ENCODE measurements around the gene FAM210B. TPM values are rescaled to one million over a fixed set of nuclear protein-coding genes. Genes with fewer than 3 reads are reported as not detected.
"Not testable (repeated sequence)": the region's sequence is repeated elsewhere in the genome, so short reads cannot be mapped to it uniquely, and the experiment has no call there.

Gene FAM210B
- total RNA-seq, 2 donors from 2014 or later, result 35.2 to 37.3 TPM

DNA sequence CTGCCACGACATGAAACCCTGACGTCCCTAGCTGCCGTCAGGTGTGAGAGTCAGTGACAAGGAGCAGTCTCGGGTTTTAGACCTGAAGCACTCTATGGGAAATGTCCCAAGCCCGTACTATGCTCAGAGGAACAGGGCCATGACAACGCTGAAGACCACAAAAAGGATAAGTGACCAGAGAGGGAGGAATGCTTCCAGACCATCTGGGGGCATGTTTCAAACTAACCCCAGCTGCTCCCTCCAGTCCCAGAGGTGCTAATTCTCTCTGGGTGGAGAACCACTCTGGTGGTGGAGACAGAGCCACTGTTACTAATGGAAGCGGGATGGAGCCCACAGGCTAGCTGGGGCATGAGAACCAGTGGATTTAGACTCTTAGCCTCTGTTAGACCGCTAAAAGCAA, 24.6 kb downstream of the FAM210B start:
- no peak for DNase-seq (ENCODE audit: low spot score)
- Histone ChIP-seq H3K36me3 (no peaks in the 10 kb centered on the region), H3K9me3 (no peaks in the 10 kb centered on the region), H3K4me1 (ENCODE audit: control insufficient read depth in 1 of 2, low read depth in 2 of 2) (peaks cover 7 to 8% of the 10 kb centered on the region in 2 donors), H3K4me3 (no peak overlapping the region), H3K27ac (no peak overlapping the region), H3K27me3 (replicated peaks; ENCODE audit: insufficient read depth) (no peaks in the 10 kb centered on the region)
- no peak for ATAC-seq (ENCODE audit: insufficient number of reproducible peaks, low FRiP score, low read depth)
- TF ChIP-seq, protein P1, sequence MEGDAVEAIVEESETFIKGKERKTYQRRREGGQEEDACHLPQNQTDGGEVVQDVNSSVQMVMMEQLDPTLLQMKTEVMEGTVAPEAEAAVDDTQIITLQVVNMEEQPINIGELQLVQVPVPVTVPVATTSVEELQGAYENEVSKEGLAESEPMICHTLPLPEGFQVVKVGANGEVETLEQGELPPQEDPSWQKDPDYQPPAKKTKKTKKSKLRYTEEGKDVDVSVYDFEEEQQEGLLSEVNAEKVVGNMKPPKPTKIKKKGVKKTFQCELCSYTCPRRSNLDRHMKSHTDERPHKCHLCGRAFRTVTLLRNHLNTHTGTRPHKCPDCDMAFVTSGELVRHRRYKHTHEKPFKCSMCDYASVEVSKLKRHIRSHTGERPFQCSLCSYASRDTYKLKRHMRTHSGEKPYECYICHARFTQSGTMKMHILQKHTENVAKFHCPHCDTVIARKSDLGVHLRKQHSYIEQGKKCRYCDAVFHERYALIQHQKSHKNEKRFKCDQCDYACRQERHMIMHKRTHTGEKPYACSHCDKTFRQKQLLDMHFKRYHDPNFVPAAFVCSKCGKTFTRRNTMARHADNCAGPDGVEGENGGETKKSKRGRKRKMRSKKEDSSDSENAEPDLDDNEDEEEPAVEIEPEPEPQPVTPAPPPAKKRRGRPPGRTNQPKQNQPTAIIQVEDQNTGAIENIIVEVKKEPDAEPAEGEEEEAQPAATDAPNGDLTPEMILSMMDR (IDR thresholded peaks at IDR 0.05), result no peak

DNA sequence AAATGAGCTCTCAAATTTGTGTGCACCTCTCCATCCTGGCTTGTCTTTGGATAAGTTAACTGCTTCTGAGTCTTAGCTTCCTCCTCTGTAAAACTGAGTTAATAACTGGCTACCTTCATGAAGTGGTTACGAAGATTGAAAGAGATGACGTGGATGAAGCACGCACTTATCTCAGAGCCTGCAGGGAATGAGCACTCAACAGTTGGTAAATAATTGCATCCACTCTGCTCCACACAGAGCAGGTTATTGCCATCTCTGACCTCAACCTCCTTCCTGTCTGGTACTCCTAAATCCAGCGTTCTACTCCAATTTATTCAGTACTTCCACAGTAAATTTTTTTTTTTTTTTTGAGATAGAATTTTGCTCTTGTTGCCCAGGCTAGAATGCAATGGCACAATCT, 26.4 kb downstream of the FAM210B start:
- H3K36me3 ChIP-seq, result no peaks in the 10 kb centered on the region
- H3K4me3 ChIP-seq, result no peak overlapping the region
- no peaks in the 10 kb centered on the region for H3K9me3 ChIP-seq
- H3K27me3 ChIP-seq (replicated peaks; ENCODE audit: insufficient read depth), result no peaks in the 10 kb centered on the region
- TF ChIP-seq, protein P1 (IDR thresholded peaks at IDR 0.05), result no peak
- peaks cover 7% of the 10 kb centered on the region in 2 donors for H3K4me1 ChIP-seq (ENCODE audit: control insufficient read depth in 1 of 2, low read depth in 2 of 2)
- ATAC-seq (ENCODE audit: insufficient number of reproducible peaks, low FRiP score, low read depth) (no peak), DNase-seq (ENCODE audit: low spot score) (no peak)
- no peak overlapping the region for H3K27ac ChIP-seq

DNA sequence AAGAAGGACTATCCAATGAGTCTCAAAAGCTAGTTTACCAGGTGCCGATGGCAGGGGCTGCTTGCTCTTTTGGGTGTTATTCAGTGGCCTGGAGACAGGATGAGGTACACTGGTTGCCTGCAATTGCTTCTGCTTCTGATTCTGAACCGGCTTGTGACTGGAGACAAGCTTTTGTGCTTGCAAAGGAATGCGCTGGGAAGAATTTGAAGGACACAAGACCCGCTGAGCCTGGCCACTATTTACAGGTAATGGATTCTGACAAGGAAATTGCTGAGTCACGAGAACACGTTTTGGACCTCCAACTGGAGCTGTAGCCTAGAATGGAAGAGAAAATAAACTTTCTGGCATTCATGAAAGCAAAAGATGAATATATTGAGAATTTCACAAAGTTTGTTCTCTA, 27.4 kb downstream of the FAM210B start:
- Histone ChIP-seq H3K27me3 (replicated peaks; ENCODE audit: insufficient read depth) (no peaks in the 10 kb centered on the region), H3K36me3 (no peaks in the 10 kb centered on the region), H3K27ac (no peak overlapping the region), H3K9me3 (no peaks in the 10 kb centered on the region), H3K4me3 (no peak overlapping the region), H3K4me1 (ENCODE audit: control insufficient read depth in 1 of 2, low read depth in 2 of 2) (peaks cover 0 to 4% of the 10 kb centered on the region in 2 donors)
- ATAC-seq (ENCODE audit: insufficient number of reproducible peaks, low FRiP score, low read depth) (no peak), DNase-seq (ENCODE audit: low spot score) (no peak)
- TF ChIP-seq, protein P1 (IDR thresholded peaks at IDR 0.05), result no peak

DNA sequence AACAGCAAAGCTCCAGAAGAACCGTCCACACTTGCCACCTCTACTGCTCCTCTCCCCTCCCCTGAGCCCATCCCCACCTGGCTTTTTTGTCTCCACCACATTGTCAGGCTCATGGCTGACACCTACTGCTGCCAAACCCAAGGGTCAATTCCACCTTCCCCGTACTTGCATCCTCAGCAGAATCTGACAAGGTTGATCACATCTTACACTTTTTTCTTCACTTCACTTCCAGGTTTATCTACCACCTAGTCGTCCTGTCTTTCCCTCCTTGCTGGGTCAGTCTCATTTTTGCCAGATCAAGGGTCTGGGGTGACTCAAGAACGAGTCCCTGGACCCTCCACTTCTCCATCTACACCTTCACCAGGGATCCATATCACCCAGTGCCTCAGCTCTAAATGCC, 30.1 kb downstream of the FAM210B start:
- Histone ChIP-seq H3K36me3 (no peaks in the 10 kb centered on the region), H3K27ac (no peak overlapping the region), H3K4me3 (no peak overlapping the region), H3K27me3 (replicated peaks; ENCODE audit: insufficient read depth) (no peaks in the 10 kb centered on the region), H3K9me3 (no peaks in the 10 kb centered on the region), H3K4me1 (ENCODE audit: control insufficient read depth in 1 of 2, low read depth in 2 of 2) (peaks cover 9 to 17% of the 10 kb centered on the region in 2 donors)
- TF ChIP-seq, protein P1 (IDR thresholded peaks at IDR 0.05), result no peak
- no peak for DNase-seq (ENCODE audit: low spot score)
- no peak for ATAC-seq (ENCODE audit: insufficient number of reproducible peaks, low FRiP score, low read depth)

DNA sequence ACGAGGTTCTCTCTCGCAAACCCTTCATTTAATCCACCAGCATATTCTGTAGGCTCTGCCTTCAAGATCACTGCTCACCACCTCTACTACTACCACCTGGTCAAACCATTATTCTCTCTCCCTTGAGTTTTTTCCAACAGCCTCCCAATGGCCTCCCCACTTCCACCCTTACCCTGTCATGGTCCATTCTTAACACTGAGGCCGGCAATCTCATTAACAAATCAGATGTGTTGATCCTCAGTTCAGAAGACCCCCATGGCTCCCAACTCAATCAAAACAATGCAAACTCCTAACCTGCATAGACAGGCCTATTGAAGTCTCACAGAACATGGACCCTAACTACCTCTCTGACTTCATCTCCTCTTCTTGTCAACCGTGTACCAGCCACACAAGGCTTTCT, 31.0 kb downstream of the FAM210B start:
- Histone ChIP-seq H3K36me3 (no peaks in the 10 kb centered on the region), H3K27me3 (replicated peaks; ENCODE audit: insufficient read depth) (no peaks in the 10 kb centered on the region), H3K4me1 (ENCODE audit: control insufficient read depth in 1 of 2, low read depth in 2 of 2) (peaks cover 14 to 20% of the 10 kb centered on the region in 2 donors), H3K27ac (no peak overlapping the region), H3K4me3 (no peak overlapping the region), H3K9me3 (no peaks in the 10 kb centered on the region)
- TF ChIP-seq, protein P1 (IDR thresholded peaks at IDR 0.05), result no peak
- no peak for DNase-seq (ENCODE audit: low spot score)
- ATAC-seq (ENCODE audit: insufficient number of reproducible peaks, low FRiP score, low read depth), result no peak

DNA sequence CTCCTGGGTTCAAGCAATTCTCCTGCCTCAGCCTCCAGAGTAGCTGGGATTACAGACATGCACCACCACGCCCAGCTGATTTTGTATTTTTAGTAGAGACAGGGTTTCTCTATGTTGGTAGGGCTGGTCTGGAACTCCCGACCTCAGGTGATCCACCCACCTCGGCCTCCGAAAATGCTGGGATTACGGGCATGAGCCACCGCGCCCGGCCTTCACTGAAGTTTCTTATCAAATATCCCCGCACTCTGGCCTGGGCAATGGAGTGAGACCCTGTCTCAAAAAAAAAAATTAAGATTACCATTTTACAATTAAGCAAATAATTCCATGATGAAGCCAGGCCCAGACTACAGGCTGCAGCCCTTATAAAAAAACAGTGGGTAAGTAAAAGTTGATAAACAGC, 31.6 kb downstream of the FAM210B start:
- ATAC-seq (ENCODE audit: insufficient number of reproducible peaks, low FRiP score, low read depth); H3K4me3 ChIP-seq; H3K36me3 ChIP-seq; H3K27ac ChIP-seq; H3K9me3 ChIP-seq; H3K27me3 ChIP-seq (replicated peaks; ENCODE audit: insufficient read depth); DNase-seq (ENCODE audit: low spot score): not testable (repeated sequence)
- H3K4me1 ChIP-seq (ENCODE audit: control insufficient read depth in 1 of 2, low read depth in 2 of 2), result peaks cover 14 to 20% of the 10 kb centered on the region in 2 donors

Data from thoracic aorta (tissue), 2 donors.